ENCODE results near the gene CLIC5. TPM values are rescaled to one million over a fixed set of nuclear protein-coding genes. Genes with fewer than 3 reads are reported as not detected.

CLIC5 gene
- total RNA-seq, 1 experiment from 2014 or later = 0.20 TPM

DNA sequence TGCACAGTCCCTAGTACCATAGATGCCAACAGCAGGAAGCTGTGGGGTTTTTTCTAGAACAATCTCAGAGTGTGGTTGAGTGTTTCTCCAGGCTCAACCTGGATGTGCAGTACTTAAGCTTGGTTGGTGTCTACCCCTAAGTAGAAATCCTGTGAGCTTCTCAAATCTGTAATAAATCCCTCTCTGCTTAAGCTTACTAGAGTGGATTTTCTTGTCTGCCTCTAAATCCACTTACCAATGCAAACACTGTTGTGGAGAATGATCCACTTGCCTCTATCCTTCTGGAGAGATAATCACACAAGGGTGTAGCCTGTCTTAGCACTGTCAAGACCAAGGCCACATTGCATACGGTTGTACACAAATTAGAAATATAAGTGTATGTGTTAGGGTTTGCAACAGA is 43.3 kb upstream of the CLIC5 start:
- no peak overlapping the region for H2AK5ac ChIP-seq (ENCODE audit: insufficient read length, low read length)
- DNase-seq = no peak
- H3K79me2 ChIP-seq (ENCODE audit: insufficient read depth, low read length) = no peaks in the 10 kb centered on the region
- no peak overlapping the region for H2BK120ac ChIP-seq (ENCODE audit: low read depth, low read length, poor library complexity, severe bottlenecking)
- H3K18ac ChIP-seq (ENCODE audit: insufficient read length, low read depth, low read length) = no peak overlapping the region
- H4K8ac ChIP-seq (replicated peaks; ENCODE audit: insufficient read length, low read depth, low read length) = no peak overlapping the region
- no peak overlapping the region for H2BK20ac ChIP-seq (ENCODE audit: low read depth, low read length, poor library complexity, severe bottlenecking)
- no peaks in the 10 kb centered on the region for H4K20me1 ChIP-seq (ENCODE audit: control insufficient read depth, insufficient read depth, insufficient read length)
- H3K56ac ChIP-seq (ENCODE audit: insufficient read length, low read depth, low read length) = no peak overlapping the region
- H2AFZ ChIP-seq (ENCODE audit: low read length) = no peak overlapping the region
- H4K91ac ChIP-seq (ENCODE audit: insufficient read length, low read depth, low read length) = no peak overlapping the region
- H3K27me3 ChIP-seq (ENCODE audit: insufficient read depth, low read length) = no peaks in the 10 kb centered on the region
- H3K4me2 ChIP-seq (ENCODE audit: insufficient read depth, insufficient read length, low read length) = no peak overlapping the region
- Mint-ChIP-seq H3K9me3 (peaks cover 16 to 19% of the 10 kb centered on the region in 2 experiments), H3K36me3 (ENCODE audit: insufficient read depth in 1 of 3, low read depth in 3 of 3) (peaks cover 5 to 19% (median 7%) of the 10 kb centered on the region in 3 experiments; a peak in 6 of 7 replicates), H3K4me1 (no peaks in the 10 kb centered on the region), H3K27ac (no peak overlapping the region), H3K4me3 (no peak overlapping the region), H3K27me3 (ENCODE audit: low read depth) (no peaks in the 10 kb centered on the region; the same call in 1 of the 2 replicates)
- no CpG with 5 or more reads among the region's 1 CpG for WGBS (ENCODE audit: extremely low coverage, insufficient read length, low lambda C conversion rate)
- H3K9ac ChIP-seq (ENCODE audit: extremely low read depth, insufficient read length, low read length) = no peak overlapping the region
- H3K4ac ChIP-seq (ENCODE audit: low read depth, low read length) = no peak overlapping the region
- H3K23ac ChIP-seq (ENCODE audit: insufficient read length, low read depth, low read length) = no peak overlapping the region
- no peak overlapping the region for H3K14ac ChIP-seq (ENCODE audit: insufficient read depth, low read length)
- H3K23me2 ChIP-seq (ENCODE audit: insufficient read length, low read depth, low read length, poor library complexity, severe bottlenecking) = no peaks in the 10 kb centered on the region
- no peak overlapping the region for H4K5ac ChIP-seq (ENCODE audit: insufficient read length, low read depth, low read length)
- H3K9me3 ChIP-seq (ENCODE audit: control insufficient read depth, low read depth, low read length) = no peaks in the 10 kb centered on the region
- H2BK12ac ChIP-seq (ENCODE audit: insufficient read length, low read depth, low read length) = no peak overlapping the region
- no peak overlapping the region for H3K27ac ChIP-seq (ENCODE audit: insufficient read length, low read depth, low read length)
- H3K79me1 ChIP-seq (ENCODE audit: insufficient read depth, low read depth, low read length, poor library complexity, severe bottlenecking) = no peaks in the 10 kb centered on the region
- H3K4me1 ChIP-seq (ENCODE audit: insufficient read depth, low read length) = no peaks in the 10 kb centered on the region
- no peak overlapping the region for H2BK15ac ChIP-seq (ENCODE audit: low read depth, low read length)
- TF ChIP-seq, protein P1, sequence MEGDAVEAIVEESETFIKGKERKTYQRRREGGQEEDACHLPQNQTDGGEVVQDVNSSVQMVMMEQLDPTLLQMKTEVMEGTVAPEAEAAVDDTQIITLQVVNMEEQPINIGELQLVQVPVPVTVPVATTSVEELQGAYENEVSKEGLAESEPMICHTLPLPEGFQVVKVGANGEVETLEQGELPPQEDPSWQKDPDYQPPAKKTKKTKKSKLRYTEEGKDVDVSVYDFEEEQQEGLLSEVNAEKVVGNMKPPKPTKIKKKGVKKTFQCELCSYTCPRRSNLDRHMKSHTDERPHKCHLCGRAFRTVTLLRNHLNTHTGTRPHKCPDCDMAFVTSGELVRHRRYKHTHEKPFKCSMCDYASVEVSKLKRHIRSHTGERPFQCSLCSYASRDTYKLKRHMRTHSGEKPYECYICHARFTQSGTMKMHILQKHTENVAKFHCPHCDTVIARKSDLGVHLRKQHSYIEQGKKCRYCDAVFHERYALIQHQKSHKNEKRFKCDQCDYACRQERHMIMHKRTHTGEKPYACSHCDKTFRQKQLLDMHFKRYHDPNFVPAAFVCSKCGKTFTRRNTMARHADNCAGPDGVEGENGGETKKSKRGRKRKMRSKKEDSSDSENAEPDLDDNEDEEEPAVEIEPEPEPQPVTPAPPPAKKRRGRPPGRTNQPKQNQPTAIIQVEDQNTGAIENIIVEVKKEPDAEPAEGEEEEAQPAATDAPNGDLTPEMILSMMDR (conservative IDR thresholded peaks at IDR 0.05) = no peak
- no peak overlapping the region for H3T11ph ChIP-seq (ENCODE audit: low read length)
- H2BK5ac ChIP-seq (ENCODE audit: insufficient read length, low read length) = no peak overlapping the region

Data from H9 (cell line).